Gastrocnemius medialis (tissue), 4 donors: Measurements from ENCODE around the gene LYPD6B.

ENCODE experiments used
- CTCF ChIP-seq, 5 experiments: fragments of 450-650 bp in 3 of 5; fragments of 200-600 bp in 2 of 5; sonication (generic) in 2 of 5; IDR thresholded peaks in 4 of 5; conservative IDR thresholded peaks in 1 of 5; 1 replicate in 4 of 5; 2 replicates in 1 of 5; pipeline ENCODE4 v1.5.1; 2016 to 2019; ENCODE audit warnings: antibody characterized with exemption in 5 of 5, mild to moderate bottlenecking in 3 of 5, moderate library complexity in 3 of 5
- POLR2A ChIP-seq, 2 donors: fragments of 450-650 bp; IDR thresholded peaks; one replicate each; pipeline ENCODE4 v1.6.1; 2017; ENCODE audit warnings: antibody characterized with exemption in 2 of 2, mild to moderate bottlenecking in 2 of 2, moderate library complexity in 2 of 2

- TF ChIP-seq CTCF (IDR thresholded peaks at IDR 0.05 in 4 of 5, conservative IDR thresholded peaks at IDR 0.05 in 1 of 5) (no peak), POLR2A (IDR thresholded peaks at IDR 0.05) (no peak)
Measured at GRCh38 chr2:149132339-149132738, 93.8 kb downstream of the LYPD6B start.
